ENCODE measurements around the gene COL20A1. TPM values are rescaled to one million over a fixed set of nuclear protein-coding genes. Genes with fewer than 3 reads are reported as not detected.
"Not testable (repeated sequence)": the region's sequence is repeated elsewhere in the genome, so short reads cannot be mapped to it uniquely, and the experiment has no call there.

Gene COL20A1
- total and polyA plus RNA-seq, 2 donors = 1.2 TPM; not detected in 1

DNA sequence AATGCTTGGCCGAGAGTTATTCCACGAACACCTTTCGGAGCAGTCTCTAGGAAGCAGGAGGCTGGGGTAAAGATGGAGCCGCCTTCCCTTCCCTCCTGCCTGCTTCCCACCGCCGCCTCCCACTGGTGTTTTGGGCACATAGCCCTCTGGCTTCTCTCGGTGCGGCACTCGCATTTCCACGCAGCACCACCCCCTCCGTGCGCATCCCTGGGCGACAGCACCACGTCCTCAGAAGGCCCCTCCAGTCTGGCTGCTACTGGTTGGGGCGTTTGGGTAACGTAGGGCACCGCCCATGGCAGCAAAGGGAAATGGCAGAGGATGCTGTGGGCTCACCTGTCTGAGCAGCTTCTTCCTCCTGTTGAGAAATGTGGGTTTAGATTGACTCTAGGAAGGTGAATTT lies 2.4 kb downstream of the COL20A1 start:
- Histone ChIP-seq H3K4me3 (ENCODE audit: low read depth, low read length) (no peak overlapping the region), H3K27ac (ENCODE audit: low read depth) (no peak overlapping the region), H3K4me1 (ENCODE audit: insufficient read depth) (no peaks in the 10 kb centered on the region), H3K36me3 (ENCODE audit: insufficient read depth) (no peaks in the 10 kb centered on the region)
- no peak for DNase-seq (ENCODE audit: extremely low spot score)
- 31% methylated on average over 17 of the region's 17 CpGs for WGBS

DNA sequence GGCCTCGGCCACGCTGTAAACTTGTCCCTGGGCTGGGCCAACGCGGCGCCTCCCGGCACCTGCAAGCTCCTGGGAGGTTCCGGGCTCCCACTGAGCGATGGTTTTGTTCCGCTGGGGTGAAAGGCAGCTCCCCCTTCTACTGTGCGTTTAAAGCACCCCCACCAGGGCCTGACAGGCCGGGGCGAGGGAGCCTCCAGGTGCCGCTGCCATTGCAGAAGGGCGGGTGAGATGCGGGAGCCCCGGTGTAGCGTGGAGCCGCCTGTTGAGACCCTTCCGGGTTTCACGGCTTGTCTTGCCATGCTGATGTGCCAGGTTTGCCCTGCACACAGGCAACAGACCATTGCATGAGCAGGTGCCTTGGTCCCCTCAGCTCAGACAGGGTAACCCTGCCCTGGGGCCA lies 2.9 kb downstream of the COL20A1 start:
- H3K27ac ChIP-seq (ENCODE audit: low read depth) = no peak overlapping the region

GRCh38 chr20:63296531-63297299 lies 3.7 kb downstream of the COL20A1 start:
- no peak overlapping the region for H3K4me3 ChIP-seq (ENCODE audit: low read depth, low read length)
- DNase-seq (ENCODE audit: extremely low spot score) = no peak
- H3K4me1 ChIP-seq (ENCODE audit: insufficient read depth) = no peaks in the 10 kb centered on the region
- H3K36me3 ChIP-seq (ENCODE audit: insufficient read depth) = no peaks in the 10 kb centered on the region
- H3K27ac ChIP-seq (ENCODE audit: low read depth) = no peak overlapping the region
- WGBS = 26% methylated on average over 18 of the region's 18 CpGs

More for the DNA sequence above, 2.9 kb downstream of the COL20A1 start:
- no peak for DNase-seq (ENCODE audit: extremely low spot score)
- no peaks in the 10 kb centered on the region for H3K36me3 ChIP-seq (ENCODE audit: insufficient read depth)
- H3K4me1 ChIP-seq (ENCODE audit: insufficient read depth) = no peaks in the 10 kb centered on the region
- H3K4me3 ChIP-seq (ENCODE audit: low read depth, low read length) = no peak overlapping the region
- 23% methylated on average over 20 of the region's 20 CpGs for WGBS

DNA sequence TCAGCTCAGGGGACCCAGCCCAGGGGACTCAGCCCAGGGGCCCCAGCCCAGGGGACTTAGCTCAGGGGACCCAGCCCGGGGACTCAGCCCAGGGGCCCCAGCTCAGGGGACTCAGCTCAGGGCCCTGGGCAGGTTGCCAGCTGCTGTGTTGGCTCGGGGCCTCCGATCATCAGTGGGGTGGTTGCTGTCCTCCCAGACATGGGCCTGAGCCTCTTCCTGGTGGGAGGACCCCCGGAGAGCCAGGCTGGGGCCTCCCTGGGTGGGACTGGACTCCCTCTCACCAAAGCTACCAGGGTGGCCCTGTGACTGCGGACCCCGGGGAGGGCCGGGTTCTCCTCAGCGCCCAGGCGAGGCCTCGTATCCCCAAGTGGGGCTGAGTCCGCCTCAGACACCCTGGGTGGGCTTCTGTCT lies 4.4 kb downstream of the COL20A1 start:
- no peak for DNase-seq (ENCODE audit: extremely low spot score)
- H3K36me3 ChIP-seq (ENCODE audit: insufficient read depth) = no peaks in the 10 kb centered on the region
- no peak overlapping the region for H3K4me3 ChIP-seq (ENCODE audit: low read depth, low read length)
- H3K4me1 ChIP-seq (ENCODE audit: insufficient read depth) = no peaks in the 10 kb centered on the region
- no peak overlapping the region for H3K27ac ChIP-seq (ENCODE audit: low read depth)
- 33% methylated on average over 11 of the region's 11 CpGs for WGBS

DNA sequence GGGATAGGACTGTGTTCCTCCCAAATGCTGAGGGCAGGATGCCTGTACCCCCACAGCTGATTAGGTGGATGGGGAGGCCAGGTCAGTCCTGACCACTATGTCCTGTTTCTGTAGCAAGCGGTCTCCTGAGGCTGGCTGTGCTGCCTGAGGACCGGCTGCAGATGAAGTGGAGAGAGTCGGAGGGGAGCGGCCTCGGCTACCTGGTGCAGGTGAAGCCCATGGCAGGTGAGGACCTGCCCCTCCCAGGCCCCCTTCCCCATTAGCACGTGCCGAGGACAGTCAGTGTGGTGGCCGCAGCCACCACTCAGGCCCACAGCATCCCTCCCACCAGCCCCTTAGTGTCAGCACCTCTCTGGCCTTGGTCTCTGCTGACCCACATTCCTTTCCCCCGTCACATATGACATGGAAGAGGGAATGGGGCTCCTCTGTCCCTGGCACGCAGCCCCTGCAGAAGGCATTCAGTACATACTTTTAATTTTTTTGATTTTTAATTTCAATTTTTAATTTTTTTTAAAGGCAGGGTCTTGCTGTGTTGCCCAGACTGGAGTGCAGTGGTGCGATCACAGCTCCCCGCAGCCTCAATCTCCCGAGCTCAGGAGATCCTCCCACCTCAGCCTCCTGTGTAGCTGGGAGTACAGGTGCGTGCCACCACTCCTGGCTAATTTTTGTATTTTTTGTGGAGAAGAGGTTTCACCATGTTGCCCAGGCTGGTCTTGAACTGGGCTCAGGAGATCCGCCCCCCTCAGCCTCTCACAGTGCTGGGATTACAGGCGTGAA lies 5.0 kb downstream of the COL20A1 start:
- DNase-seq (ENCODE audit: extremely low spot score) = no peak
- H3K4me3 ChIP-seq (ENCODE audit: low read depth, low read length) = no peak overlapping the region
- no peak overlapping the region for H3K27ac ChIP-seq (ENCODE audit: low read depth)
- no peaks in the 10 kb centered on the region for H3K4me1 ChIP-seq (ENCODE audit: insufficient read depth)
- 85% methylated on average over 16 of the region's 16 CpGs for WGBS
- no peaks in the 10 kb centered on the region for H3K36me3 ChIP-seq (ENCODE audit: insufficient read depth)

DNA sequence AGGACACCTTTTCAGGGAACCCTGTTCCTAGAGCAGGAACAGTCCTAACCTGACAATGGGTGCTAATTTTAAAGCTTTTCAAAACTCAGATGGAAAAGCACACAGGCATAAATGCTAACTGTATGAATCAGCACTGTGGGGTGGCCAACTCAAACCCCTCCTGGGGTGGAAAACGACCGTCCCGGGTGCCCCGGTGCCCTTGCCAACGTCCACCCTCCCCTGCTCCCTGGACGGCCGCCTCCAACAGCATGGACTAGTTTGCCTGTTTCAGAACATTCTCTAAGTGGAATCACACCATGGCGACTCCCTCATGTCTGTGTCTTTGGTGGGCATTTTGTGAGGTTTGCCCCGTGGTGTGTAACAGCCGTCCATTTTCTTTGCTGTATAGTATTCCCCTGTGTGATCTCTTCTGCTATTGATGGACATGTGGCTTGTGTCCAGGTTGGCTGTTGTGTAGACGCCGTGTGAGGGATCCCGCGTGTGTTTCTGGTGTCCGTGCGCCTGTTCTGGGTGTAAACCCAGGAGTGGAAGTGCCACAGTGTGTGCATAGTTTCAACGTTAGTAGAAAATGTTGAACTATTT lies 5.8 kb downstream of the COL20A1 start:
- 87% methylated on average over 17 of the region's 17 CpGs for WGBS
- Histone ChIP-seq H3K27ac (ENCODE audit: low read depth) (no peak overlapping the region), H3K36me3 (ENCODE audit: insufficient read depth) (no peaks in the 10 kb centered on the region), H3K4me1 (ENCODE audit: insufficient read depth) (no peaks in the 10 kb centered on the region), H3K4me3 (ENCODE audit: low read depth, low read length) (no peak overlapping the region)
- no peak for DNase-seq (ENCODE audit: extremely low spot score)

GRCh38 chr20:63301671-63302070 lies 8.7 kb downstream of the COL20A1 start:
- no peaks in the 10 kb centered on the region for H3K36me3 ChIP-seq (ENCODE audit: insufficient read depth)
- no peak for DNase-seq (ENCODE audit: extremely low spot score)
- 96% methylated on average over 1 of the region's 1 CpG for WGBS
- H3K27ac ChIP-seq (ENCODE audit: low read depth) = no peak overlapping the region
- H3K4me1 ChIP-seq (ENCODE audit: insufficient read depth) = no peaks in the 10 kb centered on the region
- H3K4me3 ChIP-seq (ENCODE audit: low read depth, low read length) = no peak overlapping the region

- Histone ChIP-seq H3K27ac (ENCODE audit: low read depth) (no peak overlapping the region), H3K4me1 (ENCODE audit: insufficient read depth) (no peaks in the 10 kb centered on the region), H3K4me3 (ENCODE audit: low read depth, low read length) (no peak overlapping the region), H3K36me3 (ENCODE audit: insufficient read depth) (no peaks in the 10 kb centered on the region)
- 43% methylated on average over 5 of the region's 5 CpGs for WGBS
- no peak for DNase-seq (ENCODE audit: extremely low spot score)
Measured at GRCh38 chr20:63303095-63303666, 10.2 kb downstream of the COL20A1 start.

GRCh38 chr20:63305393-63305792 lies 12.4 kb downstream of the COL20A1 start:
- H3K4me1 ChIP-seq (ENCODE audit: insufficient read depth) = no peaks in the 10 kb centered on the region
- WGBS = 43% methylated on average over 8 of the region's 8 CpGs
- H3K4me3 ChIP-seq (ENCODE audit: low read depth, low read length) = no peak overlapping the region
- H3K27ac ChIP-seq (ENCODE audit: low read depth) = no peak overlapping the region
- DNase-seq (ENCODE audit: extremely low spot score) = no peak
- no peaks in the 10 kb centered on the region for H3K36me3 ChIP-seq (ENCODE audit: insufficient read depth)

DNA sequence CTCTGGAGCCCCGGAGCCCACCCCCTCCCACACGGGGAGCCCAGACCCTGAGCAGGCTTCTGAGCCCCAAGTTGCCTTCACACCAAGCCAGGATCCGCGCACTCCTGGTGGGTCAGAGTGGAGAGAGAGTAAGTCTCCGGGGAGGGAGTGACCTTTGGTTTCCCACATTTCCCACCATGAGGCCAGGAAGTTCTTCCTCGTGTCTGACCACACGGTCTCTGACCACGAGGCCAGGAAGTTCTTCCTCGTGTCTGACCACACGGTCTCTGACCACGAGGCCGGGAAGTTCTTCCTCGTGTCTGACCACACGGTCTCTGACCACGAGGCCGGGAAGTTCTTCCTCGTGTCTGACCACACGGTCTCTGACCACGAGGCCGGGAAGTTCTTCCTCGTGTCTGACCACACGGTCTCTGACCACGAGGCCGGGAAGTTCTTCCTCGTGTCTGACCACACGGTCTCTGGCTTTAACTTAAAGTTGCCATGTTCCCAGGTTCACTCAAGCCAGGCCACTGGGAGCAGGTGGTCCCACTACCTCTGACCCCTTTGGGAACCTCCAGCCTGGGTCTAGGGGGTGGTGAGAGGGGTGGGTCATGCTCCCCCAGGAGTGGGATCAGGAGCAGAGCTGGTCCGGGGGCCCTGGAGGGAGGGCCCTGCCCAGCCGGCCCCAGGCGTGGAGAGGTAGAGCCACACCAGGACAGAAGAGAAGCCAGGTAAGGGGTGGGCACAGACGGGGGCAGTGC lies 13.1 kb downstream of the COL20A1 start:
- DNase-seq (ENCODE audit: extremely low spot score); H3K36me3 ChIP-seq (ENCODE audit: insufficient read depth); H3K4me1 ChIP-seq (ENCODE audit: insufficient read depth); H3K4me3 ChIP-seq (ENCODE audit: low read depth, low read length); H3K27ac ChIP-seq (ENCODE audit: low read depth): not testable (repeated sequence)
- 80% methylated on average over 25 of the region's 30 CpGs for WGBS

DNA sequence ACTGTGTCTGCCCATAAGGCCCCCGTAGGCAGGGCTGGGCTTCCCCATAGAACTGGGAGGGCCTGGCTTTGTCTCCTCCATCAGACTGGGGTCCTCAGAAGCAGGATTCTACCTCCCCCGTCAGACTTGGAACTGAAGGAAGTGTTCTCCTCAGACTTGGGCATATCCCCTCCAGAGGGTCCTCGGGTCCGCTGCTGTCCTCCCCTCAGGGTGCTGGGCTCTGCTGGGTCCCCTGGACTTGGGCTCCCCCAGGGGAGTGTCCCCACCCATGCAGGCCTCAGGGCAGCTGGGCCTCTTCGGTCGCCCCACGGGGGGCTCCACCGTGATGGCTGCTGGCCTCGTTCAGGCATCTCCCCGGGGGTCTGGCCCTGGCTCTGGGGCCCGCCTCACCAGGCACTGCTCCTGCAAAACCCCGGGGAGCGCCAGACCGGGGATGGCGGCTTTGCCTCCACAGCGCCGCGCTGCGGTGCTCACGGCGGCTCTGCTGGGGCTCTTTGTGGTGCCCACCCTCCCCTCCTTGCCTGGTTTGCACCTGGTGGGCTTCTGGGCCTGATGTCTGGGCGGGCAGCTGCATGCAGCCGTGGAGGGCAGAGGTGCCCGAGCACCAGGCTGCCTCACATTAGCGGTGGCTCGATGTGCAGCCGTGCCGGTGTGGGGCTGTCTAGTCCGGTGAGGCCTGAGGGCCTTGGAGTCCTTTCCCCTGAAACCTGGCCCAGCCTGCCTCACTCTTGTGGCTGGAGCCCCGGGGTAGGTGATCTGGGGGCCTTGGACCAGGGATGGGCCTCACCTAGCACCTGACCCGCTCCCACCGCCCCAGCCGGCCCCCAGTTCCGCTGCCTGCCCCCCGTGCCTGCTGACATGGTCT lies 13.9 kb downstream of the COL20A1 start:
- DNase-seq (ENCODE audit: extremely low spot score) = no peak
- no peak overlapping the region for H3K4me3 ChIP-seq (ENCODE audit: low read depth, low read length)
- WGBS = 84% methylated on average over 35 of the region's 35 CpGs
- H3K4me1 ChIP-seq (ENCODE audit: insufficient read depth) = no peaks in the 10 kb centered on the region
- H3K27ac ChIP-seq (ENCODE audit: low read depth) = no peak overlapping the region
- H3K36me3 ChIP-seq (ENCODE audit: insufficient read depth) = no peaks in the 10 kb centered on the region

DNA sequence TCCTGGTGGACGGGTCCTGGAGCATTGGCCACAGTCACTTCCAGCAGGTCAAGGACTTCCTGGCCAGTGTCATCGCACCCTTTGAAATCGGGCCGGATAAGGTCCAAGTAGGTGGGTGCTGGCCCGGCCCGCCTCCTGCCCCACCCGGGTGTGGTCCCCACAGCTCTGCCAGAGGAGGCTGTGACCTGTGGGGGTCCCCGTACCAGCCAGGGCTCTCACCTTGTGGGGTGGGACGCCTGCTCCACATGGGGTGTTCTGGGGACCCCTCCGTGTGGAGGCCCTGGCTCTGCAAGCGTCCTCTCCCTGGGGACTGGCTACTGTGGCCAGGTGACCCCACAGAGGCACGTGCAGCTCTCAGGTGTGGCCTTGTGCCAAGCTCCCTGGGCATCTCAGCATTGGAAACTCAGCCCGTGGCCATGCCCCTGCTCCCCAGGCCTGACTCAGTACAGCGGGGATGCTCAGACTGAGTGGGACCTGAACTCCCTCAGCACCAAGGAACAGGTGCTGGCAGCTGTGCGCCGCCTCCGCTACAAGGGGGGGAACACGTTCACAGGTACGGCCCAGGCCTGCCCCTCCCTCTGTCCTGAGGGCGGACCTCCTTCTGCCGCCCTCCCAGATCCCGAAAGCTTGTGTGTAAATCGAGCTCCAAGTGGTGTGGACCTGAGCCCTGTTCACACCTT lies 14.7 kb downstream of the COL20A1 start:
- H3K4me1 ChIP-seq (ENCODE audit: insufficient read depth) = no peaks in the 10 kb centered on the region
- no peaks in the 10 kb centered on the region for H3K36me3 ChIP-seq (ENCODE audit: insufficient read depth)
- no peak for DNase-seq (ENCODE audit: extremely low spot score)
- H3K27ac ChIP-seq (ENCODE audit: low read depth) = no peak overlapping the region
- WGBS = 82% methylated on average over 23 of the region's 23 CpGs
- no peak overlapping the region for H3K4me3 ChIP-seq (ENCODE audit: low read depth, low read length)
